Psoas muscle (tissue), 8 donors: ENCODE results near the gene TRAF3IP1. TPM values are rescaled to one million over a fixed set of nuclear protein-coding genes. Genes with fewer than 3 reads are reported as not detected.

Source experiments
- ATAC-seq, 4 donors: fragments of 200-7000 bp; cut with Tn5 transposase; one replicate each; pipeline ENCODE4 v1.9.1; 2020; ENCODE audit warnings: moderate library complexity in 3 of 4, mild to moderate bottlenecking in 2 of 4
- DNase-seq, 2 donors: peaks; one replicate each; pipeline ENCODE4 v3.0.0-alpha.2; 2020
- H3K27ac ChIP-seq: fragments of 200-600 bp; one replicate; pipeline ENCODE4 v1.8.0; 2022
- H3K27me3 ChIP-seq, 3 donors: fragments of 200-600 bp in 1 of 3; one replicate each; pipeline versions ENCODE4 v1.6.1 to v1.8.0; 2013 to 2022; ENCODE audit warnings: low read length in 2 of 3, mild to moderate bottlenecking in 2 of 3, moderate library complexity in 1 of 3; ENCODE audit not compliant: insufficient read depth in 3 of 3
- H3K36me3 ChIP-seq, 2 donors: fragments of 200-600 bp in 1 of 2; one replicate each; pipeline versions ENCODE4 v1.6.1 to v1.8.0; 2013 to 2022; ENCODE audit warnings: low read depth in 1 of 2, mild to moderate bottlenecking in 1 of 2, moderate library complexity in 1 of 2; ENCODE audit not compliant: insufficient read depth in 1 of 2
- H3K4me1 ChIP-seq: fragments of 200-600 bp; one replicate; pipeline ENCODE4 v1.8.0; 2022
- H3K4me3 ChIP-seq: fragments of 200-600 bp; one replicate; pipeline ENCODE4 v1.8.0; 2022; ENCODE audit warnings: mild to moderate bottlenecking
- H3K9me3 ChIP-seq: fragments of 200-600 bp; one replicate; pipeline ENCODE4 v1.8.0; 2022
- CTCF ChIP-seq: fragments of 200-600 bp; IDR thresholded peaks from one replicate; pipeline ENCODE4 v1.8.0; 2022; ENCODE audit warnings: antibody characterized with exemption
- WGBS, 3 donors: extraction: QIAGEN DNeasy Blood & Tissue Kit; methylation state at CpG; one replicate each; pipeline versions ENCODE4 v1.1.6 to v1.1.7; 2013; 5-methylcytosine and 5-hydroxymethylcytosine counted together
- intact Hi-C, 2 donors: fragments of 100-400 bp; cut with DNase I; formaldehyde crosslinking; loops; one replicate each; pipeline versions ENCODE4 v1.11.0 to v1.14.2; 2022
- polyA plus RNA-seq, 3 donors: library from polyadenylated mRNA; stranded (reverse); fragments of 200-250 nt; gene quantifications; one replicate each; pipeline ENCODE4 v1.2.3, GENCODE V29; 2013
- total RNA-seq, 4 donors: library from RNA; stranded (reverse); fragmentation: NEBNext Ultra II Directional in 2 of 4; extraction: Animal tissue kit (Norgen Biotek cat#: 25700) in 2 of 4; gene quantifications; one replicate each; pipeline versions ENCODE4 v1.2.1 to v1.2.4, GENCODE V29; 2021 to 2023
- donor health status: healthy with polysubstance abuse.
- donor health status: DM: no; HTN: no; CAD: no; lungs with moderate emphysema.
- donor health status: Bipolar disorder and iron deficiency.
- donor health status: healthy.
- donor health status: DM: yes; HTN: yes; CAD: no.
- donor health status: DM: no; HTN: no; CAD: no.
- donor health status: DM: no; HTN: no; CAD: no.
- donor health status: DM: yes; HTN: yes; CAD: no.

The TRAF3IP1 gene
- total and polyA plus RNA-seq, 7 donors = 2.9 to 30.9 (median 16.3) TPM

- no peaks in the 10 kb centered on the region for H3K27me3 ChIP-seq
- no peaks in the 10 kb centered on the region for H3K9me3 ChIP-seq
- peaks cover 53% of the 10 kb centered on the region for H3K4me1 ChIP-seq
- H3K36me3 ChIP-seq = no peaks in the 10 kb centered on the region
- 70 to 86% (median 73%) methylated on average over 11 of the region's 11 CpGs for WGBS, 3 donors
- intact Hi-C loops = no loop called here
- no peak for TF ChIP-seq CTCF
- peak overlapping the region; percentile 95 for H3K4me3 ChIP-seq
- H3K27ac ChIP-seq = peak overlapping the region; percentile 96
- DNase-seq = no peak
- no peak for ATAC-seq
Measured at GRCh38 chr2:238284802-238285515, 35.4 kb upstream of the TRAF3IP1 start.

- H3K27ac ChIP-seq = peak overlapping the region; percentile 96
- no peaks in the 10 kb centered on the region for H3K9me3 ChIP-seq
- 33 to 40% (median 38%) methylated on average over 7 of the region's 7 CpGs for WGBS, 3 donors
- peak overlapping the region; percentile 95 for H3K4me3 ChIP-seq
- no peaks in the 10 kb centered on the region for H3K36me3 ChIP-seq
- ATAC-seq (no peak), DNase-seq (peak; percentile 79 to 84)
- no peaks in the 10 kb centered on the region for H3K27me3 ChIP-seq
- intact Hi-C loops = no loop called here
- peaks cover 46% of the 10 kb centered on the region for H3K4me1 ChIP-seq
- no peak for TF ChIP-seq CTCF
Measured at GRCh38 chr2:238285653-238286082, 34.6 kb upstream of the TRAF3IP1 start.

GRCh38 chr2:238286095-238286494, 34.2 kb upstream of the TRAF3IP1 start:
- H3K4me1 ChIP-seq = peaks cover 44% of the 10 kb centered on the region
- no peak for TF ChIP-seq CTCF
- DNase-seq (no peak), ATAC-seq (peak in 1 of 4 donors; percentile 0)
- no peaks in the 10 kb centered on the region for H3K9me3 ChIP-seq
- no peaks in the 10 kb centered on the region for H3K27me3 ChIP-seq
- no peaks in the 10 kb centered on the region for H3K36me3 ChIP-seq
- peak overlapping the region; percentile 96 for H3K27ac ChIP-seq
- 22 to 45% (median 28%) methylated on average over 7 of the region's 7 CpGs for WGBS, 3 donors
- H3K4me3 ChIP-seq = peak overlapping the region; percentile 95
- intact Hi-C loops = no loop called here

- ATAC-seq (peak; percentile 48 to 71 (median 64)), DNase-seq (peak; percentile 69 to 88)
- Histone ChIP-seq H3K27me3 (no peaks in the 10 kb centered on the region), H3K27ac (peak overlapping the region; percentile 96), H3K36me3 (no peaks in the 10 kb centered on the region), H3K9me3 (no peaks in the 10 kb centered on the region), H3K4me1 (peaks cover 44% of the 10 kb centered on the region), H3K4me3 (peak overlapping the region; percentile 95)
- no peak for TF ChIP-seq CTCF
- WGBS, 3 donors = 20 to 25% (median 20%) methylated on average over 7 of the region's 7 CpGs
- intact Hi-C loops = no loop called here
Measured at GRCh38 chr2:238286551-238286950, 33.8 kb upstream of the TRAF3IP1 start.
